ENCODE measurements around the gene LRRC75A.
"Not testable (repeated sequence)": the region's sequence is repeated elsewhere in the genome, so short reads cannot be mapped to it uniquely, and the experiment has no call there.

DNA sequence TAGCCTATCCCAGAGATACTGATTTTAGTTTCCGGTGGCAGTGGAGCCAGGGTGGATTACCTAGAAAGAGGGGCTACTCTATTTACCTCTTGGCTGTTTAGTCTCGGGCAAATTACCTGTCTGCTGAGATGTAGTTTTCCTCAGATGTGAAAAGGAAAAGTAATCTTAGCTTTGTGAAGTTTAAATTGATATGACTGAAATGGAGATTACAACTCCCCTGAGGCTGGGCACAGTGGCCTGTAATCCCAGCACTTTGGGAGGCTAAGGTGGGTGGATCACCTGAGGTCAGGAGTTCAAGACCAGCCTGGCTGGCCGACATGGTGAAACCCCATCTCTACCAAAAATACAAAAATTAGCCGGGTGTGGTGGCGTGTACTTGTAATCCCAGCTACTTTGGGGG is 51.6 kb downstream of the LRRC75A start:
- TF ChIP-seq, protein P1, sequence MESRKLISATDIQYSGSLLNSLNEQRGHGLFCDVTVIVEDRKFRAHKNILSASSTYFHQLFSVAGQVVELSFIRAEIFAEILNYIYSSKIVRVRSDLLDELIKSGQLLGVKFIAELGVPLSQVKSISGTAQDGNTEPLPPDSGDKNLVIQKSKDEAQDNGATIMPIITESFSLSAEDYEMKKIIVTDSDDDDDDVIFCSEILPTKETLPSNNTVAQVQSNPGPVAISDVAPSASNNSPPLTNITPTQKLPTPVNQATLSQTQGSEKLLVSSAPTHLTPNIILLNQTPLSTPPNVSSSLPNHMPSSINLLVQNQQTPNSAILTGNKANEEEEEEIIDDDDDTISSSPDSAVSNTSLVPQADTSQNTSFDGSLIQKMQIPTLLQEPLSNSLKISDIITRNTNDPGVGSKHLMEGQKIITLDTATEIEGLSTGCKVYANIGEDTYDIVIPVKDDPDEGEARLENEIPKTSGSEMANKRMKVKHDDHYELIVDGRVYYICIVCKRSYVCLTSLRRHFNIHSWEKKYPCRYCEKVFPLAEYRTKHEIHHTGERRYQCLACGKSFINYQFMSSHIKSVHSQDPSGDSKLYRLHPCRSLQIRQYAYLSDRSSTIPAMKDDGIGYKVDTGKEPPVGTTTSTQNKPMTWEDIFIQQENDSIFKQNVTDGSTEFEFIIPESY (IDR thresholded peaks at IDR 0.05), result not testable (repeated sequence)
- TF ChIP-seq, protein P2, sequence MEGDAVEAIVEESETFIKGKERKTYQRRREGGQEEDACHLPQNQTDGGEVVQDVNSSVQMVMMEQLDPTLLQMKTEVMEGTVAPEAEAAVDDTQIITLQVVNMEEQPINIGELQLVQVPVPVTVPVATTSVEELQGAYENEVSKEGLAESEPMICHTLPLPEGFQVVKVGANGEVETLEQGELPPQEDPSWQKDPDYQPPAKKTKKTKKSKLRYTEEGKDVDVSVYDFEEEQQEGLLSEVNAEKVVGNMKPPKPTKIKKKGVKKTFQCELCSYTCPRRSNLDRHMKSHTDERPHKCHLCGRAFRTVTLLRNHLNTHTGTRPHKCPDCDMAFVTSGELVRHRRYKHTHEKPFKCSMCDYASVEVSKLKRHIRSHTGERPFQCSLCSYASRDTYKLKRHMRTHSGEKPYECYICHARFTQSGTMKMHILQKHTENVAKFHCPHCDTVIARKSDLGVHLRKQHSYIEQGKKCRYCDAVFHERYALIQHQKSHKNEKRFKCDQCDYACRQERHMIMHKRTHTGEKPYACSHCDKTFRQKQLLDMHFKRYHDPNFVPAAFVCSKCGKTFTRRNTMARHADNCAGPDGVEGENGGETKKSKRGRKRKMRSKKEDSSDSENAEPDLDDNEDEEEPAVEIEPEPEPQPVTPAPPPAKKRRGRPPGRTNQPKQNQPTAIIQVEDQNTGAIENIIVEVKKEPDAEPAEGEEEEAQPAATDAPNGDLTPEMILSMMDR (IDR thresholded peaks at IDR 0.05; ENCODE audit: low read depth, low read length, missing input control), result not testable (repeated sequence)
- TF ChIP-seq, protein P3, sequence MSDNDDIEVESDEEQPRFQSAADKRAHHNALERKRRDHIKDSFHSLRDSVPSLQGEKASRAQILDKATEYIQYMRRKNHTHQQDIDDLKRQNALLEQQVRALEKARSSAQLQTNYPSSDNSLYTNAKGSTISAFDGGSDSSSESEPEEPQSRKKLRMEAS (IDR thresholded peaks at IDR 0.05), result not testable (repeated sequence)
- TF ChIP-seq, protein P4, sequence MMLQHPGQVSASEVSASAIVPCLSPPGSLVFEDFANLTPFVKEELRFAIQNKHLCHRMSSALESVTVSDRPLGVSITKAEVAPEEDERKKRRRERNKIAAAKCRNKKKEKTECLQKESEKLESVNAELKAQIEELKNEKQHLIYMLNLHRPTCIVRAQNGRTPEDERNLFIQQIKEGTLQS (IDR thresholded peaks at IDR 0.05), result not testable (repeated sequence)
- TF ChIP-seq TAF1 (conservative IDR thresholded peaks at IDR 0.05); EGR1 (IDR thresholded peaks at IDR 0.05; ENCODE audit: low read depth in 2 of 2); FOXA1 (IDR thresholded peaks at IDR 0.05); YY1 (IDR thresholded peaks at IDR 0.05); JUND (IDR thresholded peaks at IDR 0.05); GABPA (IDR thresholded peaks at IDR 0.05 in 1 of 2, conservative IDR thresholded peaks at IDR 0.05 in 1 of 2); RAD21 (IDR thresholded peaks at IDR 0.05): not testable (repeated sequence)
- TF ChIP-seq, protein P5, sequence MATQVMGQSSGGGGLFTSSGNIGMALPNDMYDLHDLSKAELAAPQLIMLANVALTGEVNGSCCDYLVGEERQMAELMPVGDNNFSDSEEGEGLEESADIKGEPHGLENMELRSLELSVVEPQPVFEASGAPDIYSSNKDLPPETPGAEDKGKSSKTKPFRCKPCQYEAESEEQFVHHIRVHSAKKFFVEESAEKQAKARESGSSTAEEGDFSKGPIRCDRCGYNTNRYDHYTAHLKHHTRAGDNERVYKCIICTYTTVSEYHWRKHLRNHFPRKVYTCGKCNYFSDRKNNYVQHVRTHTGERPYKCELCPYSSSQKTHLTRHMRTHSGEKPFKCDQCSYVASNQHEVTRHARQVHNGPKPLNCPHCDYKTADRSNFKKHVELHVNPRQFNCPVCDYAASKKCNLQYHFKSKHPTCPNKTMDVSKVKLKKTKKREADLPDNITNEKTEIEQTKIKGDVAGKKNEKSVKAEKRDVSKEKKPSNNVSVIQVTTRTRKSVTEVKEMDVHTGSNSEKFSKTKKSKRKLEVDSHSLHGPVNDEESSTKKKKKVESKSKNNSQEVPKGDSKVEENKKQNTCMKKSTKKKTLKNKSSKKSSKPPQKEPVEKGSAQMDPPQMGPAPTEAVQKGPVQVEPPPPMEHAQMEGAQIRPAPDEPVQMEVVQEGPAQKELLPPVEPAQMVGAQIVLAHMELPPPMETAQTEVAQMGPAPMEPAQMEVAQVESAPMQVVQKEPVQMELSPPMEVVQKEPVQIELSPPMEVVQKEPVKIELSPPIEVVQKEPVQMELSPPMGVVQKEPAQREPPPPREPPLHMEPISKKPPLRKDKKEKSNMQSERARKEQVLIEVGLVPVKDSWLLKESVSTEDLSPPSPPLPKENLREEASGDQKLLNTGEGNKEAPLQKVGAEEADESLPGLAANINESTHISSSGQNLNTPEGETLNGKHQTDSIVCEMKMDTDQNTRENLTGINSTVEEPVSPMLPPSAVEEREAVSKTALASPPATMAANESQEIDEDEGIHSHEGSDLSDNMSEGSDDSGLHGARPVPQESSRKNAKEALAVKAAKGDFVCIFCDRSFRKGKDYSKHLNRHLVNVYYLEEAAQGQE (IDR thresholded peaks at IDR 0.05), result not testable (repeated sequence)
